SJSA1 (cell line): ENCODE measurements around the gene CHI3L1. TPM values are rescaled to one million over a fixed set of nuclear protein-coding genes. Genes with fewer than 3 reads are reported as not detected.

Source experiments
- DNase-seq, 2 experiments: peaks; one replicate each; pipeline ENCODE4 v3.0.0-alpha.2; 2015 to 2020; ENCODE audit warnings: low spot score in 2 of 2, low read depth in 1 of 2
- H3K27ac ChIP-seq: fragments of 250-450 bp; sonication (Bioruptor Pico); 2 replicates; pipeline ENCODE4 v1.5.1; 2020; ENCODE audit warnings: mild to moderate bottlenecking, moderate library complexity
- H3K27me3 ChIP-seq: fragments of 250-450 bp; sonication (Bioruptor Pico); replicated peaks from 2 replicates; pipeline ENCODE4 v1.5.1; 2020; ENCODE audit warnings: mild to moderate bottlenecking, moderate library complexity
- H3K36me3 ChIP-seq: fragments of 250-450 bp; sonication (Bioruptor Pico); 2 replicates; pipeline ENCODE4 v1.5.1; 2020; ENCODE audit warnings: mild to moderate bottlenecking
- H3K4me1 ChIP-seq: fragments of 250-450 bp; sonication (Bioruptor Pico); replicated peaks from 2 replicates; pipeline ENCODE4 v1.6.1; 2021; ENCODE audit warnings: mild to moderate bottlenecking
- H3K4me3 ChIP-seq: fragments of 250-450 bp; sonication (Bioruptor Pico); 2 replicates; pipeline ENCODE4 v1.5.1; 2020; ENCODE audit warnings: mild to moderate bottlenecking
- H3K9me3 ChIP-seq: fragments of 250-450 bp; sonication (Bioruptor Pico); replicated peaks from 2 replicates; pipeline ENCODE4 v1.5.1; 2020; ENCODE audit warnings: mild to moderate bottlenecking
- total RNA-seq: library from RNA; depleted of rRNA; stranded (reverse); fragments of >200 nt; shearing (Covaris generic); gene quantifications from 2 replicates; pipeline ENCODE4 v1.2.3, GENCODE V29; 2014

The CHI3L1 gene
- total RNA-seq, 1 experiment from 2014 or later: not detected

- Histone ChIP-seq H3K4me3 (no peak overlapping the region), H3K27me3 (peaks cover 8% of the 10 kb centered on the region; the same call in 1 of the 2 replicates), H3K36me3 (no peaks in the 10 kb centered on the region), H3K4me1 (no peaks in the 10 kb centered on the region), H3K27ac (no peak overlapping the region), H3K9me3 (no peaks in the 10 kb centered on the region)
- no peak for DNase-seq
Observed at GRCh38 chr1:203143641-203144040, 42.9 kb downstream of the CHI3L1 start.

DNA sequence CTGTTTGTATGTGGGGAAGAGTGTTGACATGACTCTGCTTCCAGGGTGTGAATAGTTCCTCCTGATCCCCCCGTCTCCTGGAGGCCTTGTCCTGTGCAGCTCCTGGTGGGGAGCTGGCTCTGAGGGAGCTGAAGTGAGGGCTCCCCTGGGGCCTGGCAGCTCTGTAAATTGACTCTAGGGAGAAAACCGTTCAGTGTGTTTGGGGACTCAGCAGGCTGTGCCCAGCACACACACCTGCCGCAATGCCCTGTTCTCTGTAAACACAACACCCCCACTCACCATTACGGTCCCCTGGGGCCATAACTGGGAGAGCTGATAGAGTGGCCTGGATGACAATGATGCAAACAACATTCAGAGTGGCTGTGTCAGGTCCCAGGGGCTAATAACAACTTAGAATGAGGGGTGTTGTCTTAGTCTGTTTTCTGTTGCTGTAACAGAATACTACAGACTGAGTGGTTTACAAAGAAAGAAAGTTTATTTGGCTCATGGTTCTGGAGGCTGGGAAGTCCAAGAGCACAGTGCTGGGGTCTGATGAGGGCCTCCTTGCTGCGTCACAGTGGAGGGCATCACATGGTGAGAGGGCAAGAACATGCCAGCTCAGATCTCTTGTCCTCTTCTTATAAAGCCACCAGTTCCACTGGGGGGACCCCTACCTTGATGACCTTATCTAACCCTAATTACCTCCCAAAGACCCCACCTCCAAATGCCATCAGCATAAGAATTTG lies 43.7 kb downstream of the CHI3L1 start:
- H3K9me3 ChIP-seq: no peaks in the 10 kb centered on the region
- no peak for DNase-seq
- H3K36me3 ChIP-seq: no peaks in the 10 kb centered on the region
- no peak overlapping the region for H3K4me3 ChIP-seq
- H3K4me1 ChIP-seq: no peaks in the 10 kb centered on the region
- no peak overlapping the region for H3K27ac ChIP-seq
- H3K27me3 ChIP-seq: peaks cover 14% of the 10 kb centered on the region

DNA sequence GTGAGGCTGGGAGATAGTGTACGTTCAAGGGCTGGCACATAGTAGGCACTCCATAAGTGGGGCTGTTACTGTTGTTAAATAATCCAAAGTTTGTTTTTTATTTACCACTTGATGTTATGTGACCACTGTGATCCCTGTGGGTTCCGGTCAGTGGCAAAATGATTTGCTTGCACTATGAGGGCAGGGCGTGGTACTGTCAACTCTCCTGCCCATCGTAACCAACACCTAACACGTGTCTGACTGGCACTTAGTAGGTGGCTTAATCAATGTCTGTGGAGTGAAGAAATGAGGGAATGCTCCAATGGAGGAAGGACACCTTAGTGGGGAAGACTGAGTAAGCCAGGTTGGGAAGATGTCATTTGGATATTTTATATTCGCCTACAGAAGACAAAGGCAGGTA lies 44.4 kb downstream of the CHI3L1 start:
- no peak overlapping the region for H3K27ac ChIP-seq
- DNase-seq: no peak
- H3K36me3 ChIP-seq: no peaks in the 10 kb centered on the region
- H3K4me1 ChIP-seq: no peaks in the 10 kb centered on the region
- H3K4me3 ChIP-seq: no peak overlapping the region
- H3K9me3 ChIP-seq: no peaks in the 10 kb centered on the region
- H3K27me3 ChIP-seq: peaks cover 19% of the 10 kb centered on the region

DNA sequence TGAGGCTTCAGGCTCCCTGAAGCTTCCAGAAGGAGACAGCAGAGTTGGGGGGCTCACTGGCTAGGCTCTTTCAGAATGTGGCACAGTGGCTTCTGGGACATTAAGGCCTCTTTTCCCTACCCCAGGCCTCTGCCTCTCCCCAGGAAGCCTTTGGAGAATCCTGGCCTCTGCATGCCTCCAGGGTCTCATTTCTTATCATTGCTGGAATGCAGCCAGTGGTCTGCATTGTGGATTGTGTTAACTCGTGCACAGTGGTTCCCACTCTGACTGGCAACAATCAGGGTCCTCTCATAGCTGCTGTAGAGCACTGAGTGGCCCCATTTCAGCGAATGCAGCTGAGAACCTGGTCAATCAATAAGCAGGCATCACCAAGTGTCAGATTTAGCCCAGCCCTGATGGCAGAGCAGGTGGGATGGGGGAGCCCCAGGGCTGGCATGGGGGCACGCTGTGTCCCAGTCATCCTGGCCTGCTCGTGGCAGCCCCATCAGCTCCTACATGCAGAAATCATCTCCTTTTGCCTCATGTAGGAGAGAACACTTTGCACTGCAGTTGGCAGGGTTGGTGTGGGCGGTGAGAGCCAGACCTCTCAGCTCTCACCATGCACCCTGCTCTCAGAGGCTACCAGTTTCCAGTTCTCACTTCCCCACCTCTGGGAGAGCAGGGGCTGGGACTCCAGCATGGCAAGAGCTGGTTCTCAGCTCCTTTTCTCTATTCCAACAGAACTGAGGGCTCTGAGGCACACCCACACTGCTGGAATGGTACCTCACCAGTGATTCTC lies 45.6 kb downstream of the CHI3L1 start:
- Histone ChIP-seq H3K4me3 (no peak overlapping the region), H3K9me3 (no peaks in the 10 kb centered on the region), H3K27ac (no peak overlapping the region), H3K4me1 (no peaks in the 10 kb centered on the region), H3K27me3 (peaks cover 19% of the 10 kb centered on the region), H3K36me3 (no peaks in the 10 kb centered on the region)
- no peak for DNase-seq

- no peak overlapping the region for H3K27ac ChIP-seq
- H3K4me3 ChIP-seq: no peak overlapping the region
- H3K27me3 ChIP-seq: peaks cover 19% of the 10 kb centered on the region
- no peaks in the 10 kb centered on the region for H3K9me3 ChIP-seq
- H3K36me3 ChIP-seq: no peaks in the 10 kb centered on the region
- H3K4me1 ChIP-seq: no peaks in the 10 kb centered on the region
- DNase-seq: no peak
Observed at GRCh38 chr1:203139976-203140475, 46.5 kb downstream of the CHI3L1 start.

GRCh38 chr1:203138066-203138465 lies 48.4 kb downstream of the CHI3L1 start:
- Histone ChIP-seq H3K27me3 (peaks cover 26% of the 10 kb centered on the region), H3K4me3 (no peak overlapping the region)
- no peak for DNase-seq

DNA sequence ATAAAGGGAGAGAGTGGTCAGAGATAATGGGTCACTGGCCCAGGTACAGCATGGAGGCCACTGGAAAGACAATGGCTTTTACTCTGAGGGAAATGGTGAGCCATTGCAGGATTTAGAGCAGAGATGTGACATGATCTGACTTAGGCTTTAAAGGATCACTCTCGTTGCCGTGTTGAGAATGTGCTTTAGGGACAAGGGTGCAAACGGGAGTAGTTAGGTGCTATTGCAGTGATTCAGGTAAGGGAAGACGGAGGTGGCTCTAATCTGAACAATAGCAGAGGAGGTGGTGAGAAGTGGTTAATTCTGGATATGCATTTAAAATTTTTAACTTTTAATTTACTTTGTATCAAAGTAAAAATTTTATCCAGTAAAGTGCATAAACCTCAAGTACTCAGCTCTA lies 49.2 kb downstream of the CHI3L1 start:
- Histone ChIP-seq H3K27ac (no peak overlapping the region), H3K27me3 (peaks cover 26% of the 10 kb centered on the region), H3K36me3 (no peaks in the 10 kb centered on the region), H3K4me3 (no peak overlapping the region), H3K9me3 (no peaks in the 10 kb centered on the region), H3K4me1 (no peaks in the 10 kb centered on the region)
- no peak for DNase-seq

More at GRCh38 chr1:203138066-203138465, 48.4 kb downstream of the CHI3L1 start:
- H3K36me3 ChIP-seq: no peaks in the 10 kb centered on the region
- H3K4me1 ChIP-seq: no peaks in the 10 kb centered on the region
- no peak overlapping the region for H3K27ac ChIP-seq
- no peaks in the 10 kb centered on the region for H3K9me3 ChIP-seq

DNA sequence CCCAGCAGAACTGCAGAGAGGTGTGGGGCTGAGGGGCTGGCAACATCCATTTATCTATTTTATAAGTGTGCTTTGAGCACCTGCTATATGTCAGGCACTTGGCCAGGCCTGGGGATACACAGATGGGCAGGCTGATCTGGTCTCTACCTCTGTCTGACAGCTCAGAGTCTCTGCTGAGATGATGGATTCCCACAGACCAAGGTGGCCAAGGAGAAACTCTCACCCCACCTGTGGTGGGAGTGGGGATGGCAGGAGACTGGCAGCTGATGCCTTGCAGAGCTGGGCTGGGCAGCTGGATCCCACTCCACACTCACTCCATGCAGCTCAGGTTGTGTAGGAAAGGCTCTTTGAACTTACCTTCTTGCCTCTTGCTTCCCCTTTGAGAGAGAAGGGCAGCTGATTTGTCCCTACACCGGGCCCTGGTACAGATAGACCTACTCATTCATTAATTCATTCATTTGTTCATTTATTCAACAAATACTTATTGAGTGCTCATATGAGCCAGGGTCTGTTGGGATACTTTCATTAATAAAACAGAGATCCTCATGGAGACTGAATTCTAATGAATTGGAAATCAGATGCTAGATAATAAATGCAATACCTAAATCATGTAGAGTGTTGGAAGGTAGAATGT lies 50.0 kb downstream of the CHI3L1 start:
- H3K36me3 ChIP-seq: no peaks in the 10 kb centered on the region
- H3K4me3 ChIP-seq: no peak overlapping the region
- H3K27me3 ChIP-seq: peaks cover 26% of the 10 kb centered on the region
- H3K27ac ChIP-seq: no peak overlapping the region
- H3K9me3 ChIP-seq: no peaks in the 10 kb centered on the region
- H3K4me1 ChIP-seq: no peaks in the 10 kb centered on the region
- no peak for DNase-seq

DNA sequence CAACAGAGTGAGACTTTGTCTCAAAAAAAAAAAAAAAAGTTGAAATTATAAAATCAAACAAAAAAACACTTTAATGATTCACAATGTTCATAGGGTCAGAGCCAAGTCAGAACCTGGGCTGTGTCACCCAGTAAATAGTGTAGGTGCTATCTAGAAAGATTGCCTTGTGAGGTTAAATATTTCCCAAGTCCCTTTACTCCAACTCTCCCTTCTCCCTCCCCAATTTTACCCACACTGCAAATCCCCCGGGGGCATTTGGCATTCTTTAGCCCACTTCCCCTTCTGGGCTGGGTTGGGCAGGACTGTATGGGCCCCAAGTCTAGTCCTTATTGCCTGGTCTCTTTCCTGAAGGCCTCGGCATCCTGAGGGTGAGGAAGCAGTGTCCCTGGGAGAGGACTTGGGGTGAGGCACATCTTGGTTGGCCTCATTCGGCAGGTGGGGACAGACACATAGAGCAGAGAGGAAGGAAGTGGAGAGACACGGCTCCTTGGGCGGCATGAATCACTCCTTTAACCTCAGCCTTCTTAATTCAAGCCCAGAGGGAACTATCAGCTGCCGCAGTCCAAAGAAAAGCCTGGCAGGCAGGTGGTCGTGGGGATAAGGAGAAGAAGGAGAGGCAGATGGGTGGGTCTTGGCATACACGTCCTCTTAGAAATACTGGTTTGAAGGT lies 50.7 kb downstream of the CHI3L1 start:
- Histone ChIP-seq H3K36me3 (no peaks in the 10 kb centered on the region), H3K27ac (no peak overlapping the region), H3K9me3 (no peaks in the 10 kb centered on the region), H3K4me3 (no peak overlapping the region), H3K27me3 (peaks cover 26% of the 10 kb centered on the region), H3K4me1 (no peaks in the 10 kb centered on the region)
- DNase-seq: no peak

- Histone ChIP-seq H3K27ac (no peak overlapping the region), H3K36me3 (no peaks in the 10 kb centered on the region), H3K4me1 (no peaks in the 10 kb centered on the region), H3K9me3 (no peaks in the 10 kb centered on the region), H3K4me3 (no peak overlapping the region), H3K27me3 (peaks cover 37% of the 10 kb centered on the region)
- no peak for DNase-seq
Observed at GRCh38 chr1:203133970-203134725, 52.4 kb downstream of the CHI3L1 start.

- Histone ChIP-seq H3K36me3 (no peaks in the 10 kb centered on the region), H3K9me3 (no peaks in the 10 kb centered on the region), H3K27ac (no peak overlapping the region), H3K27me3 (peaks cover 41% of the 10 kb centered on the region), H3K4me1 (no peaks in the 10 kb centered on the region; the same call in 1 of the 2 replicates), H3K4me3 (no peak overlapping the region)
- no peak for DNase-seq
Observed at GRCh38 chr1:203131548-203132200, 54.8 kb downstream of the CHI3L1 start.

- no peak for DNase-seq
- Histone ChIP-seq H3K4me3 (no peak overlapping the region), H3K9me3 (no peaks in the 10 kb centered on the region), H3K27ac (no peak overlapping the region), H3K27me3 (peaks cover 47% of the 10 kb centered on the region), H3K4me1 (no peaks in the 10 kb centered on the region; the same call in 1 of the 2 replicates), H3K36me3 (no peaks in the 10 kb centered on the region)
Observed at GRCh38 chr1:203130358-203130985, 56.0 kb downstream of the CHI3L1 start.
